Dermis microvascular lymphatic vessel endothelial cell (primary cell): ENCODE data around the gene INTS6L. TPM values are rescaled to one million over a fixed set of nuclear protein-coding genes. Genes with fewer than 3 reads are reported as not detected.
"Not testable (repeated sequence)": the region's sequence is repeated elsewhere in the genome, so short reads cannot be mapped to it uniquely, and the experiment has no call there.

Source experiments
- DNase-seq, 2 donors: peaks; one replicate each; pipeline versions ENCODE4 v3.0.0 to v3.0.0-alpha.2; 2010; ENCODE audit warnings: low read depth in 2 of 2
- total RNA-seq: library from RNA; depleted of rRNA; stranded (reverse); fragments of >200 nt; gene quantifications from 2 replicates; pipeline ENCODE4 v1.2.1, GENCODE V29; 2014

Gene INTS6L
- total RNA-seq, 1 donor from 2014 or later: 0.77 TPM

GRCh38 chrX:135595543-135595942 is 75.1 kb downstream of the INTS6L start:
- no peak for DNase-seq

GRCh38 chrX:135596495-135596894 is 76.0 kb downstream of the INTS6L start:
- DNase-seq: peak in 1 of 2 donors; percentile 23

GRCh38 chrX:135605906-135606305 is 85.4 kb downstream of the INTS6L start:
- DNase-seq: no peak

GRCh38 chrX:135624408-135625204 is 104.1 kb downstream of the INTS6L start:
- DNase-seq: not testable (repeated sequence)

- peak; percentile 3 to 25 for DNase-seq
These were observed 105.5 kb downstream of the INTS6L start for GRCh38 chrX:135625995-135626394.

- no peak for DNase-seq
These were observed 108.9 kb downstream of the INTS6L start for GRCh38 chrX:135629342-135629741.

Other genes starting within 250 kb of the INTS6L start
- not detected in 2 replicates for gene ETDC, start 211.2 kb upstream of the INTS6L start, total RNA-seq
- gene ZNF75D, start 176.6 kb upstream of the INTS6L start, total RNA-seq: 8.5 TPM in 2 replicates
- gene ZNF449, start 175.9 kb upstream of the INTS6L start, total RNA-seq: 7.2 and 12.0 TPM in 2 replicates
- 0.90 and 1.6 TPM in 2 replicates for gene SMIM10L2A, start 98.7 kb upstream of the INTS6L start, total RNA-seq
- not detected in 2 replicates for gene CT45A1, start 193.0 kb downstream of the INTS6L start, total RNA-seq
- gene CT45A3, start 247.5 kb downstream of the INTS6L start, total RNA-seq: not detected in 2 replicates